K562 (cell line): Measurements from ENCODE around the gene TMEM63C. TPM values are rescaled to one million over a fixed set of nuclear protein-coding genes. Genes with fewer than 3 reads are reported as not detected.

ENCODE experiments used
- ATAC-seq: fragments of 200-7000 bp; cut with Tn5 transposase; 3 replicates; pipeline ENCODE4 v1.9.1; 2020; ENCODE audit warnings: moderate library complexity
- BruUV-seq: library from RNA; stranded (reverse); fragments of 400-500 nt; replicated peaks from 2 replicates; lab custom pipeline; 2021; lab: Mats Ljungman, UMichigan
- CTCF ChIA-PET: fragments of 300-600 bp; formaldehyde crosslinking; extraction: SDS; loops from one replicate; lab custom pipeline; 2021; ENCODE audit warnings: low intra/inter-chr PET ratio; lab: Yijun Ruan, JAX
- POLR2A ChIA-PET: fragments of 300-600, 350-650 bp; sonication (Branson Sonifier 250); formaldehyde crosslinking; extraction: SDS; loops from one replicate; lab custom pipeline; 2021; ENCODE audit warnings: antibody characterized with exemption, inconsistent platforms; lab: Yijun Ruan, JAX
- DNase-seq, 4 experiments: peaks; one replicate each; pipeline versions ENCODE4 v3.0.0 to v3.0.0-alpha.2; 2011 to 2018; ENCODE audit warnings: low spot score in 3 of 4, mixed read lengths in 3 of 4; ENCODE audit errors: extremely low read depth in 1 of 4
- FAIRE-seq: peaks from 2 replicates; lab custom pipeline; 2011; peaks lifted over from hg19 to GRCh38; lab: Jason Lieb, UNC
- H2AFZ ChIP-seq: 2 replicates; pipeline ENCODE4 v1.6.0; 2011; ENCODE audit warnings: low read depth, low read length, control low read depth, inconsistent platforms
- H3K27ac ChIP-seq: fragments of 200-600 bp; 3 replicates; pipeline ENCODE4 v1.8.0; 2011; ENCODE audit warnings: low read depth, mild to moderate bottlenecking, control low read depth, inconsistent platforms, low read length, moderate library complexity, mixed read lengths; ENCODE audit errors: extremely low read depth
- H3K27me3 ChIP-seq, 2 experiments: fragments of 300-600 bp in 1 of 2; 2 replicates in 1 of 2; 3 replicates in 1 of 2; pipeline versions ENCODE4 v1.6.0 to v1.8.0; 2011; ENCODE audit warnings: inconsistent platforms in 2 of 2, low read length in 2 of 2, mild to moderate bottlenecking in 1 of 2, mixed read lengths in 1 of 2, moderate library complexity in 1 of 2; ENCODE audit not compliant: control insufficient read depth in 2 of 2, insufficient read depth in 2 of 2
- H3K36me3 ChIP-seq: fragments of 300-600 bp; 3 replicates; pipeline ENCODE4 v1.8.0; 2011; ENCODE audit warnings: mild to moderate bottlenecking, low read length, inconsistent platforms; ENCODE audit not compliant: control insufficient read depth, insufficient read depth
- H3K4me1 ChIP-seq, 2 experiments: fragments of 200-600 bp in 1 of 2; replicated peaks in 1 of 2; 2 replicates in 1 of 2; 3 replicates in 1 of 2; pipeline versions ENCODE4 v1.5.1 to v1.8.0; 2011; ENCODE audit warnings: inconsistent platforms in 2 of 2, low read length in 2 of 2, mild to moderate bottlenecking in 1 of 2, mixed read lengths in 1 of 2, moderate library complexity in 1 of 2; ENCODE audit not compliant: control insufficient read depth in 2 of 2, insufficient read depth in 2 of 2
- H3K4me2 ChIP-seq: 2 replicates; pipeline ENCODE4 v1.6.1; 2011; ENCODE audit warnings: low read length, control low read depth, inconsistent platforms, mixed read lengths; ENCODE audit not compliant: insufficient read depth
- H3K4me3 ChIP-seq: fragments of 200-600 bp; sonication (generic), shearing (Covaris generic); 2 replicates; pipeline ENCODE4 v1.5.1; 2016; ENCODE audit warnings: control low read depth, inconsistent platforms
- H3K79me2 ChIP-seq: fragments of 200-600 bp; 3 replicates; pipeline ENCODE4 v1.8.0; 2011; ENCODE audit warnings: low read length, inconsistent platforms; ENCODE audit not compliant: control insufficient read depth, insufficient read depth
- H3K9ac ChIP-seq, 2 experiments: 2 replicates each; pipeline versions ENCODE4 v1.6.0 to v1.6.1; 2011; ENCODE audit warnings: low read depth in 2 of 2, low read length in 2 of 2, control low read depth in 1 of 2, inconsistent platforms in 1 of 2, mild to moderate bottlenecking in 1 of 2, mixed read lengths in 1 of 2; ENCODE audit not compliant: insufficient read depth in 1 of 2
- H3K9me1 ChIP-seq: one replicate; pipeline ENCODE4 v1.6.0; 2011; ENCODE audit warnings: inconsistent platforms, mild to moderate bottlenecking, low read length, moderate library complexity; ENCODE audit not compliant: control insufficient read depth, insufficient read depth
- H3K9me3 ChIP-seq: replicated peaks from 2 replicates; pipeline ENCODE4 v1.5.1; 2011; ENCODE audit warnings: low read depth, low read length, inconsistent platforms; ENCODE audit not compliant: control insufficient read depth, insufficient read depth
- H4K20me1 ChIP-seq: replicated peaks from 2 replicates; pipeline ENCODE4 v1.6.1; 2011; ENCODE audit warnings: low read length, inconsistent platforms, mixed read lengths; ENCODE audit not compliant: control insufficient read depth, insufficient read depth
- BRF1 ChIP-seq: IDR thresholded peaks from 3 replicates; pipeline ENCODE4 v1.6.1; 2011; ENCODE audit warnings: borderline replicate concordance, mild to moderate bottlenecking; ENCODE audit not compliant: insufficient read length; ENCODE audit errors: extremely low read depth
- PYGO2 ChIP-seq: fragments of 450-650 bp; IDR thresholded peaks from 2 replicates; pipeline ENCODE4 v1.6.1; 2016; ENCODE audit warnings: mild to moderate bottlenecking, missing genetic modification characterization, moderate library complexity, missing compliant biosample characterization
- RFX1 ChIP-seq: fragments of 450-650 bp; IDR thresholded peaks from 2 replicates; pipeline ENCODE4 v1.6.1; 2016; ENCODE audit warnings: mild to moderate bottlenecking, moderate library complexity
- SAP30 ChIP-seq: fragments of 200-600 bp; sonication (generic); IDR thresholded peaks from 2 replicates; pipeline ENCODE4 v1.6.1; 2012; ENCODE audit warnings: borderline replicate concordance, low read depth, mild to moderate bottlenecking, moderate library complexity, low read length, control low read depth, inconsistent platforms; ENCODE audit not compliant: insufficient read depth, poor library complexity, severe bottlenecking
- SMARCA5 ChIP-seq: fragments of 450-650 bp; IDR thresholded peaks from 2 replicates; pipeline ENCODE4 v1.6.1; 2016
- SUPT5H ChIP-seq: fragments of 450-650 bp; IDR thresholded peaks from 2 replicates; pipeline ENCODE4 v1.6.1; 2016
- U2AF2 ChIP-seq: fragments of 200-400 bp; formaldehyde crosslinking; optimal IDR thresholded peaks from 2 replicates; pipeline ENCODE3; 2017; ENCODE audit warnings: low read depth, mild to moderate bottlenecking, low read length
- ZFPM2 ChIP-seq: fragments of 250-450 bp; sonication (Bioruptor Pico); IDR thresholded peaks from 2 replicates; pipeline ENCODE4 v1.5.1; 2022; ENCODE audit warnings: mild to moderate bottlenecking
- ZNF512 ChIP-seq: IDR thresholded peaks from 2 replicates; pipeline ENCODE4 v1.6.1; 2016; ENCODE audit warnings: missing genetic modification characterization, missing compliant biosample characterization
- WGBS: fragments of 100-300 bp; shearing (Covaris generic); methylation state at CpG from one replicate; pipeline ENCODE4 v1.1.6; 2016; ENCODE audit warnings: low coverage, mixed read lengths; ENCODE audit not compliant: insufficient coverage; ENCODE audit errors: missing lambda C conversion rate; 5-methylcytosine and 5-hydroxymethylcytosine counted together
- in situ Hi-C: fragments of 300-500 bp; cut with MboI; formaldehyde crosslinking; loops from 4 replicates; pipeline ENCODE4 v1.15.0; 2018; ENCODE audit warnings: inconsistent platforms, mixed read lengths
- intact Hi-C: fragments of 100-400 bp; cut with micrococcal nuclease; formaldehyde crosslinking; loops from 2 replicates; pipeline ENCODE4 v1.14.2; 2022
- polyA plus RNA-seq, 8 experiments: library from polyadenylated mRNA; depleted of rRNA in 4 of 8; stranded (reverse) in 5 of 8; unstranded in 3 of 8; fragments of >200 nt; fragmentation: Nextera tagmentation in 2 of 8; fragmentation: Illumina TruSeq in 1 of 8; extraction: Ambion mirVana in 2 of 8; extraction: Trizol in 1 of 8; gene quantifications; 2 replicates each; pipeline versions ENCODE4 v1.2.1 to v1.2.3, GENCODE V29; 2011 to 2014; ENCODE audit warnings: inconsistent platforms in 1 of 8, missing spikeins in 1 of 8
- total RNA-seq, 7 experiments: library from RNA; depleted of rRNA in 6 of 7; stranded (reverse); fragments of >200 nt in 6 of 7; fragmentation: Illumina TruSeq in 2 of 7; extraction: Trizol in 2 of 7; gene quantifications; 2 replicates each; pipeline versions ENCODE4 v1.2.1 to v1.2.3, GENCODE V29; 2011 to 2021; ENCODE audit warnings: low replicate concordance in 1 of 7

The TMEM63C gene
- total and polyA plus RNA-seq, 9 of the 15 experiments (the other 6 are each of a cell fraction or from before 2014, with no cell fraction given): 0.07 TPM; not detected in 8

- no peaks in the 10 kb centered on the region for H3K4me1 ChIP-seq
- BruUV-seq: no TSS peak
- TF ChIP-seq SUPT5H (no peak), ZNF512 (tag) (no peak), ZFPM2 (no peak), PYGO2 (tag) (no peak), SAP30 (no peak), U2AF2 (no peak), BRF1 (no peak), SMARCA5 (no peak), RFX1 (no peak)
- no peaks in the 10 kb centered on the region for H3K36me3 ChIP-seq
- no peak overlapping the region for H3K4me3 ChIP-seq
- CTCF ChIA-PET: no interaction called here
- H3K9me3 ChIP-seq: no peaks in the 10 kb centered on the region
- intact Hi-C loops (no loop called here), in situ Hi-C loops (no loop called here)
- H3K27ac ChIP-seq: no peak overlapping the region
- POLR2A ChIA-PET: no interaction called here
- H2AFZ ChIP-seq: no peak overlapping the region
- H3K9me1 ChIP-seq: no peaks in the 10 kb centered on the region
- no peak for DNase-seq
- peaks cover 2 to 54% of the 10 kb centered on the region in 2 experiments; a peak in 4 of 5 replicates for H3K27me3 ChIP-seq
- FAIRE-seq: no peak
- no peak overlapping the region for H3K4me2 ChIP-seq
- no peaks in the 10 kb centered on the region; the same call in 1 of the 2 replicates for H4K20me1 ChIP-seq
- H3K9ac ChIP-seq: no peak overlapping the region
- no peak for ATAC-seq
- WGBS: 0% methylated on average over 4 of the region's 5 CpGs
- no peaks in the 10 kb centered on the region for H3K79me2 ChIP-seq
These were observed 77.0 kb downstream of the TMEM63C start for GRCh38 chr14:77258566-77258965.
